Measurements from ENCODE around the gene SMAD9. TPM values are rescaled to one million over a fixed set of nuclear protein-coding genes. Genes with fewer than 3 reads are reported as not detected.

SMAD9 gene
- total and polyA plus RNA-seq, 2 of the 13 experiments (the other 11 are each of a cell fraction or from before 2014, with no cell fraction given) = 4.2 to 7.7 TPM

- FAIRE-seq (no peak), DNase-seq (ENCODE audit: low spot score) (no peak), ATAC-seq (no peak)
- Histone ChIP-seq H3K27me3 (ENCODE audit: control insufficient read depth in 1 of 2, insufficient read depth in 2 of 2, low read length in 2 of 2) (peaks cover 0 to 12% of the 10 kb centered on the region in 2 experiments; a peak in 1 of 5 replicates), H3K27ac (ENCODE audit: extremely low read length, insufficient read depth, low read length) (no peak overlapping the region), H3K36me3 (replicated peaks in 1 of 2; ENCODE audit: control insufficient read depth in 1 of 2, insufficient read depth in 2 of 2, low read length in 2 of 2) (no peaks in the 10 kb centered on the region), H3K9ac (ENCODE audit: insufficient read depth, low read depth, low read length) (no peak overlapping the region), H3K4me1 (ENCODE audit: insufficient read depth, low read length) (peaks cover 10% of the 10 kb centered on the region; the same call in 1 of the 2 replicates), H2AFZ (ENCODE audit: low read length) (no peak overlapping the region), H4K20me1 (ENCODE audit: insufficient read depth, low read length) (no peaks in the 10 kb centered on the region), H3K9me3 (ENCODE audit: low read length) (no peaks in the 10 kb centered on the region), H3K79me2 (ENCODE audit: insufficient read depth, low read length) (no peaks in the 10 kb centered on the region), H3K4me2 (ENCODE audit: low read depth, low read length) (no peak overlapping the region), H3K4me3 (replicated peaks in 1 of 3; ENCODE audit: insufficient read depth in 1 of 3, low read depth in 2 of 3, low read length in 3 of 3) (no peak overlapping the region)
- POLR2A ChIA-PET = no interaction called here
- intact Hi-C loops (cut with micrococcal nuclease; ENCODE audit: unreplicated experiment) (no loop called here), in situ Hi-C loops (cut with HindIII; ENCODE audit: extremely low pct_ligation_motif_present, low pct_unique_long_range_greater_than_20kb) (no loop called here)
- 63% methylated on average over 6 of the region's 9 CpGs for WGBS (ENCODE audit: low lambda C conversion rate)
- CTCF ChIA-PET (ENCODE audit: low intra/inter-chr PET ratio, low total read pairs) = no interaction called here
- BruUV-seq (replicated peaks) = no TSS peak
- no peak for TF ChIP-seq ZNF33A (CRISPR knock-in tag; IDR thresholded peaks at IDR 0.05; ENCODE audit: borderline replicate concordance)
- no peak for TF ChIP-seq ARID4A (CRISPR knock-in tag; IDR thresholded peaks at IDR 0.05; ENCODE audit: borderline replicate concordance)
- no peak for TF ChIP-seq ZNF205 (CRISPR knock-in tag; IDR thresholded peaks at IDR 0.05)
- TF ChIP-seq MYPOP (CRISPR knock-in tag; IDR thresholded peaks at IDR 0.05) = no peak
- no peak for TF ChIP-seq ZNF12 (CRISPR knock-in tag; IDR thresholded peaks at IDR 0.05)
- no peak for TF ChIP-seq ZNF343 (CRISPR knock-in tag; IDR thresholded peaks at IDR 0.05)
- TF ChIP-seq NFE2L2 (IDR thresholded peaks at IDR 0.05; ENCODE audit: low read length) = no peak
- TF ChIP-seq RFXAP (CRISPR knock-in tag; IDR thresholded peaks at IDR 0.05; ENCODE audit: borderline replicate concordance) = no peak
- no peak for TF ChIP-seq ETV6 (CRISPR knock-in tag; conservative IDR thresholded peaks at IDR 0.05)
- TF ChIP-seq CBX5 (CRISPR knock-in tag; IDR thresholded peaks at IDR 0.05; ENCODE audit: borderline replicate concordance) = no peak
- no peak for TF ChIP-seq ZNF775 (CRISPR knock-in tag; IDR thresholded peaks at IDR 0.05; ENCODE audit: borderline replicate concordance)
- TF ChIP-seq ZHX2 (IDR thresholded peaks at IDR 0.05; ENCODE audit: low read depth) = no peak
- no peak for TF ChIP-seq ZHX2 (CRISPR knock-in tag; IDR thresholded peaks at IDR 0.05; ENCODE audit: borderline replicate concordance)
- no peak for TF ChIP-seq GABPA (IDR thresholded peaks at IDR 0.05; ENCODE audit: low read depth, low read length)
- no peak for TF ChIP-seq GABPA (CRISPR knock-in tag; IDR thresholded peaks at IDR 0.05; ENCODE audit: low read depth)
These were observed 105.6 kb downstream of the SMAD9 start for GRCh38 chr13:36814465-36814864.

All from HepG2 (cell line).